Fibroblast of villous mesenchyme (primary cell): Measurements from ENCODE around the gene GRAMD2A. TPM values are rescaled to one million over a fixed set of nuclear protein-coding genes. Genes with fewer than 3 reads are reported as not detected.
A peak's percentile ranks its signal among the peaks of the same experiment; 100 is the strongest.

ENCODE experiments used
- DNase-seq: peaks from one replicate; pipeline ENCODE4 v3.0.0-alpha.2; 2010; ENCODE audit warnings: low read depth
- H3K4me3 ChIP-seq: 2 replicates; pipeline ENCODE4 v1.5.1; 2011; ENCODE audit warnings: low read depth, mild to moderate bottlenecking, low read length
- CTCF ChIP-seq: IDR thresholded peaks from 2 replicates; pipeline ENCODE4 v1.5.1; 2012; ENCODE audit warnings: low read depth, mild to moderate bottlenecking, low read length; ENCODE audit not compliant: insufficient read depth
- total RNA-seq: library from RNA; depleted of rRNA; stranded (reverse); fragments of >200 nt; gene quantifications from 2 replicates; pipeline ENCODE4 v1.2.3, GENCODE V29; 2012

GRAMD2A gene
- total RNA-seq, 1 donor, result 0.43 TPM

GRCh38 chr15:72139667-72140066 lies 57.9 kb downstream of the GRAMD2A start:
- no peak overlapping the region for H3K4me3 ChIP-seq
- TF ChIP-seq CTCF, result no peak
- no peak for DNase-seq

GRCh38 chr15:72136170-72137051 lies 61.2 kb downstream of the GRAMD2A start:
- no peak for TF ChIP-seq CTCF
- no peak for DNase-seq
- no peak overlapping the region for H3K4me3 ChIP-seq

- no peak for TF ChIP-seq CTCF
- DNase-seq, result no peak
These were observed 61.9 kb downstream of the GRAMD2A start for GRCh38 chr15:72135719-72136118.

GRCh38 chr15:72133211-72133610 lies 64.4 kb downstream of the GRAMD2A start:
- DNase-seq, result no peak
- TF ChIP-seq CTCF, result no peak
- no peak overlapping the region for H3K4me3 ChIP-seq

More at GRCh38 chr15:72135719-72136118, 61.9 kb downstream of the GRAMD2A start:
- H3K4me3 ChIP-seq, result no peak overlapping the region

GRCh38 chr15:72131922-72132321 lies 65.7 kb downstream of the GRAMD2A start:
- DNase-seq, result no peak
- H3K4me3 ChIP-seq, result no peak overlapping the region
- TF ChIP-seq CTCF, result no peak

GRCh38 chr15:72130272-72130671 lies 67.3 kb downstream of the GRAMD2A start:
- TF ChIP-seq CTCF, result no peak
- DNase-seq, result peak; percentile 10
- no peak overlapping the region for H3K4me3 ChIP-seq

- no peak for DNase-seq
- TF ChIP-seq CTCF, result no peak
These were observed 69.2 kb downstream of the GRAMD2A start for GRCh38 chr15:72128359-72128758.

More at GRCh38 chr15:72128359-72128758, 69.2 kb downstream of the GRAMD2A start:
- H3K4me3 ChIP-seq, result no peak overlapping the region
